GM18861 (cell line): ENCODE data around the gene TAF1L.

ENCODE experiments used
- ATAC-seq: cut with Tn5 transposase; IDR thresholded peaks from one replicate; pipeline ENCODE4 v1.9.1; 2021; ENCODE audit not compliant: unreplicated experiment

The TAF1L gene

DNA sequence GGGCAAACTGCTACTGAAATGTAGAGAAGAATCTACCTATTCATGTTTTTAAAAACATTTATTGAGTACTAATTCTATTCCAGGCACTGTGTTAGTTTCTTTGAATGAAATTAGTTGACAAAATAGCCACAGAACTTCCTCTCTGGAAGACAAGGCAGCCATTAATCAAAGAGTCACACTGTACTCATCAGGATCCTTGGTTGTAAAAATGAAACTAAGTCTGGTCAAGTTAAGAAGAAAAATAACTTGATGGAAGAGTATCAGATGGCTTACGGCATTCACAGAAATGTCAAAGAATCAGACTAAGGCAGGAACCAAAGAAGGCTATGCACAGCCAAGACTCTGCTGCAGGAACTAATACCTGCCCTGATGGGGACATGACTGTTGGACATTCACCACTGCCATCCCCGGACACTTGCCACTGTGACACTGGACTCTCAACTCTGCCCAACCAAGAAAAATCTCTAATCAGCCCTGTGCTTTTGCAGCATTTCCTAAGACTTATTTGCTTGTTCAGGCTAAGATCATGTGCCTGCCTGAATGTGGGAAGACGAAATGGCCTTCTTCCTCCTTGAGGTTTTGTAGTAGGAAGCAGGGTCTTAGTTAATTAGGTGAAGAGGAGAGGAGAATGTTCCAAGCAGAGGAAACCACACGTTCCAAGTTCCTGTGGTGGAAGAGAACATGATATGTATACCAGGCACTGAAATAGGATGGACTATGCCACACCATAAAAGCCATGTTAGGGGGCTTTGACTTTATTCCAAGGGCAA, 39.2 kb downstream of the TAF1L start:
- no peak for ATAC-seq

DNA sequence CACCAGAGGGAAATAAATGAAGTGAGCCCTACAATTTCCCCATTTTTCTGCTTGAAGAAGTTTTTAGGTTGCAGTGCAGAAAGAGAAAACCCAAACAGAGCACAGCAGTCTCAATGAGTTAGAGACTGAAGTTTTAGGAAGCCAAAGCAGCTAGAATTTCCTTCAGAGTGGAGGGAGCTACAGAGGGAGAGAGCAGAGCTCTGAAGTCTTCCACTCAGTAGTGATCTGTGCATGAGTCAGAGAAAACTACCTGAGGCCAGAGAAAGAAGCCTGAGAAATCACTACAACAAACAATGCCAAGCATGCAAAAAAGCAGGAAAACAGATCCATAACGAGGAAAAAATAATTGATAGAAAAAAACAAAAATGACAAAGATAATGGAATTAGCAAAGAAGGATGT, 44.6 kb downstream of the TAF1L start:
- no peak for ATAC-seq

DNA sequence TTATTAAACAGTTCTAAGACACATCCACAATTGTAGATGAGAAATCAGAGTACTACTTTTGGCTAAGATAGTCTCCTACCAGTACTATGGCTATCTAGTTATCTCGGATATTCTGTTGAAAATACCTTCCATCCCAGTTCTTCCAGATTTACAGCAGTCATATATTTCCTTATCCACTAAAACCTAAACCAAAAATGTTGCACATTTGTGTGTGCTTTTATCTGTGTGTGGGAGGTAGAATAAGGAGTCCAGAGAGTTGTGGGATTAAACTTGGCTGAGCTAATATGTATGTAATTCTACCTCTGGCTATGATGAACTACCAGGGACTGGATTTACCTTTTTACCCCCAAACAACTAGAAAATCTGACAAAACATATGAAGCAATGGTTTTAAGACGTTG, 45.0 kb downstream of the TAF1L start:
- ATAC-seq: no peak

DNA sequence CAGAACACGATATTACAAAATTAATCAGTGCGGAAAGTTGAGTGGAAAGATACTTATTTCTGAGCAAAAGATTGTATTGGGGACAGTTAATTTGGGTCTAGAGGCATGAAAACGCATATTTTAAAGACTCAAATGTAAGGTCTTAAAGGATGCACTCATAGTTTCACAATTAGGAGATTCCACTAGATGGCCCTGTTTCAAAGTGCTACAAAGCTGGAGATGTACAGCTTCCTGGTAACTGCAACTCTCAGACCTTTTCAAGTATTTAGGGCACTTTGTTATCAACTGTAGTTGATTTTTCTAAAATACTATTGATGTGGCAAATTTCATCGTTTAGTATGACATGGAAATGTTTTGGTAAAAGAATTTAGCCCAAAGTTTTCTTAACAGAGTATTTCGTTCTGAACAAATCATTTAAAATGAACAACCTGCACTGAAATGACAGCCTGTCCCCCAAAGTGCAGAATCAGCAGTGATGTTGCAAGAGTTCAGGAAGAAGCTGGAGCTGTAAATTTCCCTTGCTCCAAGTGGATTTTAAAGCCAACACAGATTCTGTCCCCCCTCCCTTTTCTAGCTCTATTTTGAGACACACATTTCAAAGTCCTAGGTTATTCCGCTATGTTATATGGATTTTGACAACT, 46.3 kb downstream of the TAF1L start:
- no peak for ATAC-seq

DNA sequence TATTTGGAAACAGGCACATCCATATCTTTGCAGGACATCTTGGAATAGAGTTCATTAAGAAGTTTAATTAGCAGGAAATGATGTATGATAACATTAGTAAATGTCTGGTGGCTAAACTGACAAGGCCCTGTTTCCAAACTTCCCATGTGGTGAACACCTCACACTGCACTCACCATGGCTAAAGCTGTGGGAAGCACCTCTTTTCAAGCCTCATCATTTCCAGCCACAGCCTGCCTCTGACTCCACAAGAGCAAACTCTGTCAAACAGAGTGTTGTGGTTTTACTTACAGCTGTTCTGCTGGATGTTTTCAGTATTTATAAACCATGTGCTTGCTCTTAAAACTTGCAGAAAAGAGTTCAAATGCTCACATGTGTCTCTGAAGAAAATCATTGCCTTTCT, 47.6 kb downstream of the TAF1L start:
- no peak for ATAC-seq

DNA sequence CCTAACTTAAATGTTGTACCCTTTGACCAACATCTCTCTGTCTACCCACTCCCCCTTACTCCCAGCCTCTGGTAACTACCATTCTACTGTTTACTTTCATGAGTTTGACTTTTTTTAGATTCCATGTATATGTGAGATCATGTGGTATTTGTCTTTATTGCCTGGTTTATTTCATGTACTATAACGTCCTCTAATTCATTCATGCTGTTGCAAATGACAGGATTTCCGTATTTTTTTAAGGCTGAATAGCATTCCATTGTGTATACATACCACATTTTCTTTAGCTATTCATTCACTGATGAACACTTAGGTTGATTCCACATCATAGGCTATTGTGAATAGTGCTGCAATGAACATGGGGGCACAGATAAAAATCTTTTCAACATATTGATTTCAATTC, 50.7 kb downstream of the TAF1L start:
- ATAC-seq: no peak

DNA sequence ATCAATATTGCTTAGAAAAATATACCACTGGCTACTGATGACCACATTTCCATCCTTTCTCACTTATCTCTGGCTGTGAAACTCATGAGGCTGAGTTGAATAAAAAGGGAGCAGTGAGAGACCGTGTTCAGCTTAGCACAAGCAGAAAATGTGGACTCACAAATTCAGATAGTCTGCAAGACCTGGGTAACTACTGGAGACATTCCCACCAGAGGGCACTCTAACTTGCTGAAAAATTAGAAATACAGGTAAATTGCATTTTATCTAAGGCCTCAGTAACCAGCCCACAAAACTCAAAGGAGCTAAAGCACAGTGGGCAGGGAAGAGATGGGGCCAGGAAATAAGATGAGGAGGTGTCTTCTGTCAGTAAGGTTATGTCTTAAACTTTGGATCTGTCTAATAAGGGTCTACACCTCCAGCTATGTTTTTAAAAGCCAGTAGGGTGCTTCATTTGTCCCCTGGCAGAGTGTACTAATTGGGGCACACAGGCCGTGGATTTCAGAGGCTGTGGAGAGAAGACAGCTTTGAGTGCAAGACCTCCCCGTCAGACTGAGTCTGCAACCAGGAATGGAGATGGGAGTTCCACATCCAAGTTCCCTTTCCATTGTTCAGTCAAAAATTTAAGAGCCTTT, 53.8 kb downstream of the TAF1L start:
- no peak for ATAC-seq

DNA sequence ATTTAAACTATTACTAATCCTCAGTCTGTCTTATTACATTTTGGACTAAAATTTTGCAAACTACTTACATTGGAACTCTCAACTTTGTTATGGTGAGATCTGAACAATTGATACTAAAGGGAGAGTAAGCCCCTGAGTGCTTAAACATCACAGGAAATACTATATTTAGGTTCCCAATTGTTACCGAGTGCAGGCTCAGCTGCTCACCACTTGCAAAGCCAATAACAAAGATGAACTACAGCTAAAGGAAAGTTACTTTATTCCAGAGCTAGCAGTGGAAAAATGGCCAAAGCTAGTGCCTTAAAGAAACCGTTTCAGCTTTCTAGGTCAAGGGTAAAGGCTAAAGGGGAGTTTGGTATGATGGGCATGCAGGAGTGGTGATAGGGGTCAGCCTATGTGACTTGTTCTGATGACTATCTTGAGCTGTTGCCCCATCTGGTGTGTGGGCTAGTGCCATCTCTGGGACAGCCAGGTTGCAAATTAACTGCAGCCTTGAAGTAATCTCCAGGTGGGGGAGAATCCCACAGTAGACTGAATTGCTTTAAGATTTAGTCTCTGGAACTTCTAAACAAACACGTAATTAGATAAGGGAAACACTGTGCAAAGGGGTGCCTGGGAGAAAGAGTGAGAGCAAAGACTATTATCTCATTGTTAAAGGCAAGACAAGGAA, 54.7 kb downstream of the TAF1L start:
- no peak for ATAC-seq

DNA sequence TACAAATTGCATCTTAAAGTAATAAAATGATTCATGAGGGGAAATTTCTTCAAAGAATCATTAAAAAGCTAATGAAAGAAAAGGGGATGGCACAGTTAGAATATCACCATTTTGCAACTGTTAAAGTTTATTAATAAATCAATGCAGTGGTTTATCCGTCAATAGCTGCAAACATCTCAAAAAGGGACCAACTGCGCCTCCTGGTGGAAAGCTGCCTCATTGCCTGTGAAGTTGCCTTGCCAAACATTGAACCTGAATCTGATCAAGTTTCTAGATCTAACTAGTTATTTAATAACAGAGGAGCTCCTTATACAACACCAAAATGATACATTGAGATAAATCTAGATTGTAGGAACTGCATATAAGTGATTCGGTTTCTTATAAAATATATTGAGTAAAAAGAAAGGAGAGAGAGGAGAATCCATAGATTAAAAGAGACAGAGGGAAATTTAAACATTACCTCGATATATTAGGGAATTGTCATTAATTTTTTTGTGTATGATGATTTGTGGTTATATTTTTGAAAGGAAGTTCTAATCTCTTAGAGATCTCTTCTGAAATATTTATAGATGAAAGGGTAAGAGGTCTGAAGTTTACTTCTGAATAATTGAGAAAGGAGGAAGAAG, 55.6 kb downstream of the TAF1L start:
- no peak for ATAC-seq
